Forelimb muscle (tissue), 1 donor: ENCODE data around the gene CDKAL1. TPM values are rescaled to one million over a fixed set of nuclear protein-coding genes. Genes with fewer than 3 reads are reported as not detected.
"Not testable (repeated sequence)": the region's sequence is repeated elsewhere in the genome, so short reads cannot be mapped to it uniquely, and the experiment has no call there.

Source experiments
- DNase-seq: peaks from one replicate; pipeline ENCODE4 v3.0.0-alpha.2; 2013; ENCODE audit warnings: low read depth
- polyA plus RNA-seq: library from polyadenylated mRNA; unstranded; fragments of 120-200 nt; gene quantifications from one replicate; pipeline ENCODE4 v1.2.1, GENCODE V29; 2013; ENCODE audit not compliant: insufficient read length

The CDKAL1 gene
- polyA plus RNA-seq, 1 donor = 12.7 TPM

GRCh38 chr6:20594299-20594853 is 60.1 kb downstream of the CDKAL1 start:
- DNase-seq = not testable (repeated sequence)

GRCh38 chr6:20599302-20600051 is 65.2 kb downstream of the CDKAL1 start:
- DNase-seq = no peak

- no peak for DNase-seq
Observed at GRCh38 chr6:20600831-20601230, 66.6 kb downstream of the CDKAL1 start.

- no peak for DNase-seq
Observed at GRCh38 chr6:20604159-20604558, 69.9 kb downstream of the CDKAL1 start.

GRCh38 chr6:20605061-20605460 is 70.8 kb downstream of the CDKAL1 start:
- DNase-seq = no peak

GRCh38 chr6:20605581-20605980 is 71.3 kb downstream of the CDKAL1 start:
- DNase-seq = no peak

- no peak for DNase-seq
Observed at GRCh38 chr6:20606831-20607230, 72.6 kb downstream of the CDKAL1 start.

GRCh38 chr6:20608356-20608755 is 74.1 kb downstream of the CDKAL1 start:
- no peak for DNase-seq

GRCh38 chr6:20608905-20609304 is 74.6 kb downstream of the CDKAL1 start:
- DNase-seq = no peak

GRCh38 chr6:20609924-20610323 is 75.7 kb downstream of the CDKAL1 start:
- not testable (repeated sequence) for DNase-seq

- no peak for DNase-seq
Observed at GRCh38 chr6:20610636-20611370, 76.5 kb downstream of the CDKAL1 start.

- not testable (repeated sequence) for DNase-seq
Observed at GRCh38 chr6:20617537-20617936, 83.3 kb downstream of the CDKAL1 start.

- DNase-seq = no peak
Observed at GRCh38 chr6:20620043-20620442, 85.8 kb downstream of the CDKAL1 start.

- DNase-seq = no peak
Observed at GRCh38 chr6:20623761-20624160, 89.5 kb downstream of the CDKAL1 start.

- DNase-seq = no peak
Observed at GRCh38 chr6:20626165-20626564, 91.9 kb downstream of the CDKAL1 start.

GRCh38 chr6:20629509-20629908 is 95.3 kb downstream of the CDKAL1 start:
- DNase-seq = no peak

- DNase-seq = no peak
Observed at GRCh38 chr6:20630136-20630535, 95.9 kb downstream of the CDKAL1 start.

GRCh38 chr6:20630617-20631548 is 96.6 kb downstream of the CDKAL1 start:
- DNase-seq = no peak

GRCh38 chr6:20631549-20631924 is 97.3 kb downstream of the CDKAL1 start:
- DNase-seq = no peak

- DNase-seq = no peak
Observed at GRCh38 chr6:20632696-20633095, 98.4 kb downstream of the CDKAL1 start.

- no peak for DNase-seq
Observed at GRCh38 chr6:20633566-20634340, 99.5 kb downstream of the CDKAL1 start.
